ENCODE measurements around the gene ADAMTS5. TPM values are rescaled to one million over a fixed set of nuclear protein-coding genes. Genes with fewer than 3 reads are reported as not detected.
A peak's percentile ranks its signal among the peaks of the same experiment; 100 is the strongest.

The ADAMTS5 gene
- total RNA-seq, 1 experiment from 2014 or later: not detected

GRCh38 chr21:26883768-26884167, 83.1 kb downstream of the ADAMTS5 start:
- intact Hi-C loops (cut with micrococcal nuclease; ENCODE audit: unreplicated experiment): no loop called here
- H2AFZ ChIP-seq: no peak overlapping the region
- no peaks in the 10 kb centered on the region for H3F3A ChIP-seq (ENCODE audit: insufficient read depth, low read depth)
- no peaks in the 10 kb centered on the region for H3K79me2 ChIP-seq (ENCODE audit: low read depth)
- H4K20me1 ChIP-seq (ENCODE audit: insufficient read depth): no peaks in the 10 kb centered on the region
- TF ChIP-seq EZH2 (IDR thresholded peaks at IDR 0.05; ENCODE audit: low read depth): no peak
- TF ChIP-seq CTCF (conservative IDR thresholded peaks at IDR 0.05): no peak
- ChIA-PET POLR2A (ENCODE audit: unreplicated experiment) (no interaction called here), CTCF (no interaction called here)
- no peaks in the 10 kb centered on the region for H3K36me3 ChIP-seq (ENCODE audit: low read depth)
- H3K27me3 ChIP-seq (ENCODE audit: insufficient read depth, low read depth): no peaks in the 10 kb centered on the region
- H3K4me2 ChIP-seq: no peak overlapping the region
- H3K4me3 ChIP-seq: no peak overlapping the region
- H3K9me2 ChIP-seq (ENCODE audit: insufficient read depth): no peaks in the 10 kb centered on the region
- no TSS peak for BruUV-seq (replicated peaks)
- no peaks in the 10 kb centered on the region for H3K9me3 ChIP-seq (ENCODE audit: insufficient read depth, low read depth)
- no peak for DNase-seq
- no peaks in the 10 kb centered on the region for H3K4me1 ChIP-seq (replicated peaks; ENCODE audit: insufficient read depth)
- no peak overlapping the region for H3K27ac ChIP-seq

DNA sequence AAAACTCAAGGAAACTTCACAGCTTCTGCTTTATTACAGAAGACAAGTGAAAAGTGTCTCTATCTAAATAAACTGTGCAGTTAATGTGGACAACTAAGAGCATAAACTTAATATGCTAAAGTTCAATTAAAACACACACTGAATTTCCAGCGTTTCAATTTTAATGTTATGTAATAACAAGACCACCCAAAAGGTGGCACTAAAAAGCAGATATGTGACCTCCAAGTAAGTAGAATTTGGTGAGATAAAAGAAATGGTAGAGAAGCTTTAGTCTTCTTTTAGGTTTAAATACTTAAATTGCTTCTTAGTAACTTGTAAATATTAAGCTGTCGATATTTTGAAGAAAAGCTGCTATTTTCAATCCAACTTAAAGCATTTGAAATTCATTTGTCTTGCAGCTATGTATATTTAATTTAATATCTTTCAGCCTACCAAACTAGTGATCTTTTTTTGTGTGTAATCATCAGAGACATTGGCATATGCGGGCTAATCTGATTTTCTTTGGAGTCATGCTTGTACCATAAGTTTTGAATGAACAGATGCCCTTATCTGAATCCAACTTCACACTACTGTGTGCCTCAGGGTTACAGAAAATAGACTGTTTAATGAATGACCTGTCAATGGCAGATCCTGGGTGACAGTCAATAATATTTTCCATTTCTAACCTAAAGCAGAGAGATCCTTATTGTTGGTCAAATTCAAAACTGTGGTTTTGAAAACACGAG, 85.2 kb downstream of the ADAMTS5 start:
- TF ChIP-seq CTCF (conservative IDR thresholded peaks at IDR 0.05) (0 out of 2 replicates have a peak, but pooled peaks have one; percentile 22), EZH2 (IDR thresholded peaks at IDR 0.05; ENCODE audit: low read depth) (no peak)
- no peaks in the 10 kb centered on the region for H3F3A ChIP-seq (ENCODE audit: insufficient read depth, low read depth)
- no peaks in the 10 kb centered on the region for H3K9me2 ChIP-seq (ENCODE audit: insufficient read depth)
- no peak overlapping the region for H3K4me2 ChIP-seq
- no peaks in the 10 kb centered on the region for H3K36me3 ChIP-seq (ENCODE audit: low read depth)
- no peak overlapping the region for H3K27ac ChIP-seq
- no peak overlapping the region for H2AFZ ChIP-seq
- no peak overlapping the region for H3K4me3 ChIP-seq
- DNase-seq: no peak
- H3K27me3 ChIP-seq (ENCODE audit: insufficient read depth, low read depth): no peaks in the 10 kb centered on the region
- H4K20me1 ChIP-seq (ENCODE audit: insufficient read depth): no peaks in the 10 kb centered on the region
- no TSS peak for BruUV-seq (replicated peaks)
- ChIA-PET CTCF (no interaction called here), POLR2A (ENCODE audit: unreplicated experiment) (no interaction called here)
- no peaks in the 10 kb centered on the region for H3K4me1 ChIP-seq (replicated peaks; ENCODE audit: insufficient read depth)
- no peaks in the 10 kb centered on the region for H3K79me2 ChIP-seq (ENCODE audit: low read depth)
- intact Hi-C loops (cut with micrococcal nuclease; ENCODE audit: unreplicated experiment): no loop called here
- H3K9me3 ChIP-seq (ENCODE audit: insufficient read depth, low read depth): no peaks in the 10 kb centered on the region

DNA sequence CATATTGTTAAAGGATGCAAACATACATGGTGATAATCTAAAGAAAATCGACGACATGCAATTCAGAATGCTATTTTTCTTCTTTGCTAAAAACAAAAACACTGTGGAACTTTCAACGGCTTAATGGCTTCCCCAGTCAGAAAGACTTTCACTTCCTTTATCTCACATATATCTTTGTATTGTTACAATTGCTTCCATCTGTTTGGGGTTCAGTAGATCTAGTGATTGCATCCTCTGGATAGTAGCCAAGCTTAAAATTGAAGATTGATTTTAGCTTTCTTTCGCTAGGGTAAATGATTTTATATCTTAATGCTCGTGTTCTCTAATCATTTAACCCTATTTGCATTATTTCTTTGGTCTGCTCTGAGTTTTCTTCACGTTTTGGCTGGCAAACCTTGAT, 89.9 kb downstream of the ADAMTS5 start:
- H2AFZ ChIP-seq: no peak overlapping the region
- ChIA-PET CTCF (no interaction called here), POLR2A (ENCODE audit: unreplicated experiment) (no interaction called here)
- no peaks in the 10 kb centered on the region for H3K9me3 ChIP-seq (ENCODE audit: insufficient read depth, low read depth)
- H3K27ac ChIP-seq: no peak overlapping the region
- H3K4me3 ChIP-seq: no peak overlapping the region
- no peaks in the 10 kb centered on the region for H3K27me3 ChIP-seq (ENCODE audit: insufficient read depth, low read depth)
- no peaks in the 10 kb centered on the region for H3K9me2 ChIP-seq (ENCODE audit: insufficient read depth)
- H3K36me3 ChIP-seq (ENCODE audit: low read depth): no peaks in the 10 kb centered on the region
- H3K4me2 ChIP-seq: no peak overlapping the region
- no TSS peak for BruUV-seq (replicated peaks)
- intact Hi-C loops (cut with micrococcal nuclease; ENCODE audit: unreplicated experiment): no loop called here
- no peaks in the 10 kb centered on the region for H4K20me1 ChIP-seq (ENCODE audit: insufficient read depth)
- no peaks in the 10 kb centered on the region for H3K4me1 ChIP-seq (replicated peaks; ENCODE audit: insufficient read depth)
- H3F3A ChIP-seq (ENCODE audit: insufficient read depth, low read depth): no peaks in the 10 kb centered on the region
- no peak for DNase-seq
- TF ChIP-seq EZH2 (IDR thresholded peaks at IDR 0.05; ENCODE audit: low read depth): no peak
- no peak for TF ChIP-seq CTCF (conservative IDR thresholded peaks at IDR 0.05)
- H3K79me2 ChIP-seq (ENCODE audit: low read depth): no peaks in the 10 kb centered on the region
